C4-2B (cell line): ENCODE data around the gene BPIFA1.

Source experiments
- CTCF ChIP-seq: fragments of 450-650 bp; conservative IDR thresholded peaks from 2 replicates; pipeline ENCODE4 v1.5.1; 2017; ENCODE audit warnings: mild to moderate bottlenecking
- ZFX ChIP-seq: fragments of 450-650 bp; IDR thresholded peaks from 2 replicates; pipeline ENCODE4 v1.6.1; 2017

- TF ChIP-seq CTCF (no peak), ZFX (no peak)
These were observed 47.4 kb upstream of the BPIFA1 start for GRCh38 chr20:33188421-33188820.
